ENCODE measurements around the gene RHOXF2B. TPM values are rescaled to one million over a fixed set of nuclear protein-coding genes. Genes with fewer than 3 reads are reported as not detected.
A peak's percentile ranks its signal among the peaks of the same experiment; 100 is the strongest.
"Not testable (repeated sequence)": the region's sequence is repeated elsewhere in the genome, so short reads cannot be mapped to it uniquely, and the experiment has no call there.

RHOXF2B gene
- total RNA-seq, 6 experiments from 2014 or later = not detected

- not testable (repeated sequence) for H3K27me3 ChIP-seq
Observed at GRCh38 chrX:120042247-120042646, 35.2 kb downstream of the RHOXF2B start.

GRCh38 chrX:120040176-120040575, 37.3 kb downstream of the RHOXF2B start:
- H3K27ac ChIP-seq; H3K9me3 ChIP-seq; H3K4me1 ChIP-seq; H3K4me3 ChIP-seq; intact Hi-C loops (cut with DNase I); DNase-seq; H3K27me3 ChIP-seq; H3K36me3 ChIP-seq: not testable (repeated sequence)
- WGBS (ENCODE audit: insufficient coverage, low coverage, low lambda C conversion rate, missing lambda C conversion rate) = no CpG with 5 or more reads among the region's 6 CpGs
- peak in 1 of 4 donors; percentile 20 for ATAC-seq

More at GRCh38 chrX:120042247-120042646, 35.2 kb downstream of the RHOXF2B start:
- intact Hi-C loops (cut with DNase I); ATAC-seq; H3K36me3 ChIP-seq; H3K4me1 ChIP-seq; H3K27ac ChIP-seq; H3K9me3 ChIP-seq; DNase-seq; H3K4me3 ChIP-seq: not testable (repeated sequence)
- WGBS (ENCODE audit: insufficient coverage, low coverage, low lambda C conversion rate, missing lambda C conversion rate) = no CpG with 5 or more reads among the region's 2 CpGs

GRCh38 chrX:120039087-120039733, 38.3 kb downstream of the RHOXF2B start:
- H3K36me3 ChIP-seq; H3K4me3 ChIP-seq; H3K9me3 ChIP-seq; H3K27ac ChIP-seq; H3K27me3 ChIP-seq; intact Hi-C loops (cut with DNase I); DNase-seq; H3K4me1 ChIP-seq: not testable (repeated sequence)
- no CpG with 5 or more reads among the region's 8 CpGs for WGBS (ENCODE audit: insufficient coverage, low coverage, low lambda C conversion rate, missing lambda C conversion rate)
- ATAC-seq = peak; percentile 38 to 64 (median 59)

GRCh38 chrX:120036704-120037103, 40.8 kb downstream of the RHOXF2B start:
- intact Hi-C loops (cut with DNase I) = no loop called here
- no peaks in the 10 kb centered on the region for H3K4me1 ChIP-seq
- TF ChIP-seq POLR2A (IDR thresholded peaks at IDR 0.05) (no peak), CTCF (IDR thresholded peaks at IDR 0.05) (no peak)
- H3K27me3 ChIP-seq = no peaks in the 10 kb centered on the region
- ATAC-seq (no peak), DNase-seq (no peak)
- H3K27ac ChIP-seq = no peak overlapping the region
- WGBS (ENCODE audit: insufficient coverage, low coverage, low lambda C conversion rate, missing lambda C conversion rate) = 69% methylated on average over 1 of the region's 1 CpG
- H3K9me3 ChIP-seq = no peaks in the 10 kb centered on the region
- no peak overlapping the region for H3K4me3 ChIP-seq
- no peaks in the 10 kb centered on the region for H3K36me3 ChIP-seq

GRCh38 chrX:120035522-120036309, 41.8 kb downstream of the RHOXF2B start:
- H3K9me3 ChIP-seq; H3K27me3 ChIP-seq; H3K27ac ChIP-seq; ATAC-seq; H3K36me3 ChIP-seq; intact Hi-C loops (cut with DNase I); H3K4me1 ChIP-seq; H3K4me3 ChIP-seq: not testable (repeated sequence)
- peak in 1 of 3 donors; percentile 49 for DNase-seq
- WGBS (ENCODE audit: insufficient coverage, low coverage, low lambda C conversion rate, missing lambda C conversion rate) = 72% methylated on average over 7 of the region's 9 CpGs

- peaks cover 0 to 4% of the 10 kb centered on the region in 2 donors for H3K27me3 ChIP-seq
- no peak for TF ChIP-seq CTCF (IDR thresholded peaks at IDR 0.05)
- TF ChIP-seq POLR2A (IDR thresholded peaks at IDR 0.05) = no peak
- WGBS (ENCODE audit: insufficient coverage, low coverage, low lambda C conversion rate, missing lambda C conversion rate) = 0% methylated on average over 3 of the region's 3 CpGs
- no peak overlapping the region for H3K4me3 ChIP-seq
- no peak overlapping the region for H3K27ac ChIP-seq
- no peaks in the 10 kb centered on the region for H3K36me3 ChIP-seq
- H3K9me3 ChIP-seq = no peaks in the 10 kb centered on the region
- ATAC-seq (no peak), DNase-seq (no peak)
- intact Hi-C loops (cut with DNase I) = no loop called here
- no peaks in the 10 kb centered on the region for H3K4me1 ChIP-seq
Observed at GRCh38 chrX:120029354-120029753, 48.1 kb downstream of the RHOXF2B start.

Measured in right lobe of liver (tissue), 6 donors.